OCI-LY1 (cell line): ENCODE measurements around the gene ABHD4.

Experiments used
- CTCF ChIP-seq: fragments of 200-600 bp; sonication (generic), shearing (Covaris generic); IDR thresholded peaks from 2 replicates; pipeline ENCODE4 v1.5.1; 2017; ENCODE audit warnings: mild to moderate bottlenecking, antibody characterized with exemption, low read length, moderate library complexity, mixed read lengths
- EZH2 ChIP-seq: fragments of 200-600 bp; sonication (generic), shearing (Covaris generic); IDR thresholded peaks from 2 replicates; pipeline ENCODE4 v1.8.0; 2017; ENCODE audit warnings: borderline replicate concordance, mixed run types, mild to moderate bottlenecking, antibody characterized with exemption, low read length, moderate library complexity, mixed read lengths

GRCh38 chr14:22579236-22579635, 18.9 kb upstream of the ABHD4 start:
- TF ChIP-seq CTCF (no peak), EZH2 (no peak)
